ENCODE data around the gene HECTD3. TPM values are rescaled to one million over a fixed set of nuclear protein-coding genes. Genes with fewer than 3 reads are reported as not detected.

Gene HECTD3
- total and polyA plus RNA-seq, 9 of the 15 experiments (the other 6 are each of a cell fraction or from before 2014, with no cell fraction given) = 6.3 to 50.8 (median 18.9) TPM

DNA sequence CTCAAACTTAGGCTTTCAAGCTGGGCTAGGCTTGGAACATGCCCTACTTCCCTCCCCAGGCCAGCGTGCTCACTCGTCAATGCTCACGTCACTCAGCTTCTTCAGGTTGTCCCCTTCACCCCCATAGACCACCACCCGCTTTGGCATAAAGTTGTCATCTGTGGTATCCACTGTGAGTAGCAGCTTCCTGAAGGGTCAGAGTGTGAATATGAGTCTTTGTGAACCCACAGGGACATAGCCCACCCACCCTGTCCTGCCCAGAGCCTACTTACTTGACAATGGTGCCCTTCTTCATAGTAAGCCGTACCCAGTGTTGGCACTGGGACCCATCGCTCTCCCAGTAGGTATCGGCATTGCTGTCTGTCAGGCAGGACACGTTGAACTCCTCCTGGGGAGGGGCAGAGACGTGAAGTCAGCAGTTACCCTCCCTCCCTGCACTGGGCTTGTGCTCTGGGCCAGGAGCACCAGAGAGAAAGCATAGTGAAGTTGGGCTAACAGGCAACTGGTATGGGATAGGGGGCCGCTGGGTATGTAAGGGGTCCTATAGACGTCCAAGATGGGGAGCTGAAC, 1.7 kb downstream of the HECTD3 start:
- DNase-seq (ENCODE audit: extremely low read depth in 1 of 4, low spot score in 3 of 4) (no peak), FAIRE-seq (no peak), ATAC-seq (no peak)
- no peak overlapping the region for H2AFZ ChIP-seq (ENCODE audit: low read depth, low read length)
- H3K79me2 ChIP-seq (ENCODE audit: control insufficient read depth, insufficient read depth, low read length) = peaks cover 41% of the 10 kb centered on the region
- ChIA-PET POLR2A (interaction anchor here (0.6 to 6.2 kb wide), 3 partner anchors 9 to 185 kb away, joined by 4 to 54 read pairs (median 17); partner anchors contain the start of gene EIF2B3), CTCF (ENCODE audit: low intra/inter-chr PET ratio) (no interaction called here)
- peaks cover 6% of the 10 kb centered on the region for H3K9me1 ChIP-seq (ENCODE audit: control insufficient read depth, insufficient read depth, low read length)
- BruUV-seq (replicated peaks) = no TSS peak
- in situ Hi-C loops (cut with MboI) = no loop called here
- H3K27ac ChIP-seq (ENCODE audit: extremely low read depth, low read depth, low read length) = no peak overlapping the region
- no peak overlapping the region for H3K4me2 ChIP-seq (ENCODE audit: insufficient read depth, low read length)
- no peaks in the 10 kb centered on the region for H3K9me3 ChIP-seq (replicated peaks; ENCODE audit: control insufficient read depth, insufficient read depth, low read depth, low read length)
- peaks cover 12% of the 10 kb centered on the region; the same call in 1 of the 2 replicates for H4K20me1 ChIP-seq (replicated peaks; ENCODE audit: control insufficient read depth, insufficient read depth, low read length)
- H3K9ac ChIP-seq (ENCODE audit: insufficient read depth in 1 of 2, low read depth in 2 of 2, low read length in 2 of 2) = no peak overlapping the region
- peaks cover 71% of the 10 kb centered on the region for H3K36me3 ChIP-seq (ENCODE audit: control insufficient read depth, insufficient read depth, low read length)
- 0 out of 2 replicates have a peak overlapping the region, but pooled peaks have one; percentile 86 for H3K4me3 ChIP-seq
- H3K4me1 ChIP-seq (replicated peaks in 1 of 2; ENCODE audit: control insufficient read depth in 2 of 2, insufficient read depth in 2 of 2, low read length in 2 of 2) = peaks cover 28 to 33% of the 10 kb centered on the region in 2 experiments
- intact Hi-C loops (cut with micrococcal nuclease) = no loop called here
- 90% methylated on average over 11 of the region's 11 CpGs for WGBS (ENCODE audit: insufficient coverage, low coverage, missing lambda C conversion rate)
- no peaks in the 10 kb centered on the region for H3K27me3 ChIP-seq (ENCODE audit: control insufficient read depth in 2 of 2, insufficient read depth in 2 of 2, low read length in 2 of 2)
- TF ChIP-seq KDM2B (CRISPR knock-in tag; IDR thresholded peaks at IDR 0.05) = no peak
- TF ChIP-seq PPARD (CRISPR knock-in tag; IDR thresholded peaks at IDR 0.05) = no peak
- TF ChIP-seq ZNF584 (CRISPR knock-in tag; IDR thresholded peaks at IDR 0.05; ENCODE audit: low read depth) = no peak
- no peak for TF ChIP-seq TSC22D4 (tag; IDR thresholded peaks at IDR 0.05)
- no peak for TF ChIP-seq NCOA1 (IDR thresholded peaks at IDR 0.05; ENCODE audit: low read depth)
- TF ChIP-seq, protein P1, sequence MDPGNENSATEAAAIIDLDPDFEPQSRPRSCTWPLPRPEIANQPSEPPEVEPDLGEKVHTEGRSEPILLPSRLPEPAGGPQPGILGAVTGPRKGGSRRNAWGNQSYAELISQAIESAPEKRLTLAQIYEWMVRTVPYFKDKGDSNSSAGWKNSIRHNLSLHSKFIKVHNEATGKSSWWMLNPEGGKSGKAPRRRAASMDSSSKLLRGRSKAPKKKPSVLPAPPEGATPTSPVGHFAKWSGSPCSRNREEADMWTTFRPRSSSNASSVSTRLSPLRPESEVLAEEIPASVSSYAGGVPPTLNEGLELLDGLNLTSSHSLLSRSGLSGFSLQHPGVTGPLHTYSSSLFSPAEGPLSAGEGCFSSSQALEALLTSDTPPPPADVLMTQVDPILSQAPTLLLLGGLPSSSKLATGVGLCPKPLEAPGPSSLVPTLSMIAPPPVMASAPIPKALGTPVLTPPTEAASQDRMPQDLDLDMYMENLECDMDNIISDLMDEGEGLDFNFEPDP (CRISPR knock-in tag; IDR thresholded peaks at IDR 0.05) = no peak
- TF ChIP-seq, protein P2, sequence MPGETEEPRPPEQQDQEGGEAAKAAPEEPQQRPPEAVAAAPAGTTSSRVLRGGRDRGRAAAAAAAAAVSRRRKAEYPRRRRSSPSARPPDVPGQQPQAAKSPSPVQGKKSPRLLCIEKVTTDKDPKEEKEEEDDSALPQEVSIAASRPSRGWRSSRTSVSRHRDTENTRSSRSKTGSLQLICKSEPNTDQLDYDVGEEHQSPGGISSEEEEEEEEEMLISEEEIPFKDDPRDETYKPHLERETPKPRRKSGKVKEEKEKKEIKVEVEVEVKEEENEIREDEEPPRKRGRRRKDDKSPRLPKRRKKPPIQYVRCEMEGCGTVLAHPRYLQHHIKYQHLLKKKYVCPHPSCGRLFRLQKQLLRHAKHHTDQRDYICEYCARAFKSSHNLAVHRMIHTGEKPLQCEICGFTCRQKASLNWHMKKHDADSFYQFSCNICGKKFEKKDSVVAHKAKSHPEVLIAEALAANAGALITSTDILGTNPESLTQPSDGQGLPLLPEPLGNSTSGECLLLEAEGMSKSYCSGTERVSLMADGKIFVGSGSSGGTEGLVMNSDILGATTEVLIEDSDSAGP (CRISPR knock-in tag; IDR thresholded peaks at IDR 0.05) = no peak
- TF ChIP-seq, protein P3, sequence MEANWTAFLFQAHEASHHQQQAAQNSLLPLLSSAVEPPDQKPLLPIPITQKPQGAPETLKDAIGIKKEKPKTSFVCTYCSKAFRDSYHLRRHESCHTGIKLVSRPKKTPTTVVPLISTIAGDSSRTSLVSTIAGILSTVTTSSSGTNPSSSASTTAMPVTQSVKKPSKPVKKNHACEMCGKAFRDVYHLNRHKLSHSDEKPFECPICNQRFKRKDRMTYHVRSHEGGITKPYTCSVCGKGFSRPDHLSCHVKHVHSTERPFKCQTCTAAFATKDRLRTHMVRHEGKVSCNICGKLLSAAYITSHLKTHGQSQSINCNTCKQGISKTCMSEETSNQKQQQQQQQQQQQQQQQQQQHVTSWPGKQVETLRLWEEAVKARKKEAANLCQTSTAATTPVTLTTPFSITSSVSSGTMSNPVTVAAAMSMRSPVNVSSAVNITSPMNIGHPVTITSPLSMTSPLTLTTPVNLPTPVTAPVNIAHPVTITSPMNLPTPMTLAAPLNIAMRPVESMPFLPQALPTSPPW (CRISPR knock-in tag; IDR thresholded peaks at IDR 0.05) = no peak
- TF ChIP-seq SREBF1 (IDR thresholded peaks at IDR 0.05; ENCODE audit: borderline replicate concordance, low read depth, low read length) = no peak
- TF ChIP-seq CBFA2T2 (conservative IDR thresholded peaks at IDR 0.05) = no peak
- TF ChIP-seq JUND (IDR thresholded peaks at IDR 0.05; ENCODE audit: borderline replicate concordance, low read depth, low read length) = no peak
- no peak for TF ChIP-seq JUND (tag; IDR thresholded peaks at IDR 0.05; ENCODE audit: borderline replicate concordance, low read depth, low read length)
